ENCODE data around the gene TMC6. TPM values are rescaled to one million over a fixed set of nuclear protein-coding genes. Genes with fewer than 3 reads are reported as not detected.

Gene TMC6
- polyA plus RNA-seq, 1 donor (not counting 4 experiments of a cell fraction or from before 2014, with no cell fraction given): 20.4 TPM

DNA sequence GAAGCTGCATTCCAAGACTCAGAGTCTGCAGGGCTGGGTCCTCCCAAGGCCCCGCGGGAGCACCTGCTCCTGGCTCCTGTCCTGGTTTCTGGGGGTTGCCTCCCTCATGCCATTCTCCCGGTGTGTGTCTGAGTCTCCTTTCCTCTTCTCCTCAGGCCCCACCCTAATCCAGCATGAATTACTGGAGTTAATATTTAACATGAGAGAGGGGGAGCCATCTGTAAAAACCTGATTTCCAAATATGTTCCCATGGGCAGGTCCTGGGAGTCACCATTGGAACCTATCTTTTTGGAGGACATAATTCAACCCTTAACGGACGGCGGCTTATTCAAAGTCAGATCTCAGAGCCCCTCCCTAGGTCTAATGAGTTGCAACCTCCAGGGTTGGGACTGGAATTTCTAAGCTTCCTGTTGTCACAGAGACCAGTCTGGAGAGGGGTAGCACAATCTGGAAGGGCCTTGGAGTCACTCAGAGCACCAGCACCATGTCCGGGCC, 23.0 kb upstream of the TMC6 start:
- DNase-seq (ENCODE audit: low read depth, low spot score) (no peak), FAIRE-seq (no peak)
- Histone ChIP-seq H3K27ac (ENCODE audit: control insufficient read depth, insufficient read depth, low read length) (no peak overlapping the region), H3K27me3 (ENCODE audit: control insufficient read depth, extremely low read depth, insufficient read depth, low read length) (no peaks in the 10 kb centered on the region), H3K9me1 (ENCODE audit: control insufficient read depth, extremely low read depth, insufficient read depth, low read length) (no peaks in the 10 kb centered on the region), H3K4me1 (ENCODE audit: control insufficient read depth, extremely low read depth, insufficient read depth, low read length) (peaks cover 20% of the 10 kb centered on the region), H3K79me2 (ENCODE audit: control insufficient read depth, insufficient read depth, low read length) (no peaks in the 10 kb centered on the region), H2AFZ (ENCODE audit: control insufficient read depth, low read length) (no peak overlapping the region), H3K4me3 (ENCODE audit: control insufficient read depth in 2 of 3, extremely low read depth in 1 of 3, insufficient read depth in 2 of 3, low read depth in 1 of 3, low read length in 3 of 3) (no peak overlapping the region), H3K4me2 (ENCODE audit: control insufficient read depth, extremely low read depth, insufficient read depth, low read depth, low read length) (peak overlapping the region; percentile 64), H4K20me1 (ENCODE audit: control insufficient read depth, extremely low read depth, insufficient read depth, low read length) (no peaks in the 10 kb centered on the region), H3K36me3 (ENCODE audit: control insufficient read depth in 2 of 2, extremely low read depth in 1 of 2, insufficient read depth in 2 of 2, low read length in 2 of 2) (no peaks in the 10 kb centered on the region), H3K9ac (ENCODE audit: control insufficient read depth, extremely low read depth, insufficient read depth, low read length) (no peak overlapping the region), H3K9me3 (ENCODE audit: control insufficient read depth, low read depth, low read length) (no peaks in the 10 kb centered on the region)
- no peak for TF ChIP-seq EZH2 (IDR thresholded peaks at IDR 0.05; ENCODE audit: low read length)
- TF ChIP-seq, protein P1, sequence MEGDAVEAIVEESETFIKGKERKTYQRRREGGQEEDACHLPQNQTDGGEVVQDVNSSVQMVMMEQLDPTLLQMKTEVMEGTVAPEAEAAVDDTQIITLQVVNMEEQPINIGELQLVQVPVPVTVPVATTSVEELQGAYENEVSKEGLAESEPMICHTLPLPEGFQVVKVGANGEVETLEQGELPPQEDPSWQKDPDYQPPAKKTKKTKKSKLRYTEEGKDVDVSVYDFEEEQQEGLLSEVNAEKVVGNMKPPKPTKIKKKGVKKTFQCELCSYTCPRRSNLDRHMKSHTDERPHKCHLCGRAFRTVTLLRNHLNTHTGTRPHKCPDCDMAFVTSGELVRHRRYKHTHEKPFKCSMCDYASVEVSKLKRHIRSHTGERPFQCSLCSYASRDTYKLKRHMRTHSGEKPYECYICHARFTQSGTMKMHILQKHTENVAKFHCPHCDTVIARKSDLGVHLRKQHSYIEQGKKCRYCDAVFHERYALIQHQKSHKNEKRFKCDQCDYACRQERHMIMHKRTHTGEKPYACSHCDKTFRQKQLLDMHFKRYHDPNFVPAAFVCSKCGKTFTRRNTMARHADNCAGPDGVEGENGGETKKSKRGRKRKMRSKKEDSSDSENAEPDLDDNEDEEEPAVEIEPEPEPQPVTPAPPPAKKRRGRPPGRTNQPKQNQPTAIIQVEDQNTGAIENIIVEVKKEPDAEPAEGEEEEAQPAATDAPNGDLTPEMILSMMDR (optimal IDR thresholded peaks at IDR 0.05 in 1 of 3, IDR thresholded peaks at IDR 0.05 in 1 of 3, conservative IDR thresholded peaks at IDR 0.05 in 1 of 3; ENCODE audit: extremely low read depth in 1 of 3, insufficient read depth in 2 of 3, low read length in 3 of 3): no peak
- dilution Hi-C loops (cut with MboI; ENCODE audit: extremely low pct_ligation_motif_present, low sequenced_read_pairs): no loop called here

DNA sequence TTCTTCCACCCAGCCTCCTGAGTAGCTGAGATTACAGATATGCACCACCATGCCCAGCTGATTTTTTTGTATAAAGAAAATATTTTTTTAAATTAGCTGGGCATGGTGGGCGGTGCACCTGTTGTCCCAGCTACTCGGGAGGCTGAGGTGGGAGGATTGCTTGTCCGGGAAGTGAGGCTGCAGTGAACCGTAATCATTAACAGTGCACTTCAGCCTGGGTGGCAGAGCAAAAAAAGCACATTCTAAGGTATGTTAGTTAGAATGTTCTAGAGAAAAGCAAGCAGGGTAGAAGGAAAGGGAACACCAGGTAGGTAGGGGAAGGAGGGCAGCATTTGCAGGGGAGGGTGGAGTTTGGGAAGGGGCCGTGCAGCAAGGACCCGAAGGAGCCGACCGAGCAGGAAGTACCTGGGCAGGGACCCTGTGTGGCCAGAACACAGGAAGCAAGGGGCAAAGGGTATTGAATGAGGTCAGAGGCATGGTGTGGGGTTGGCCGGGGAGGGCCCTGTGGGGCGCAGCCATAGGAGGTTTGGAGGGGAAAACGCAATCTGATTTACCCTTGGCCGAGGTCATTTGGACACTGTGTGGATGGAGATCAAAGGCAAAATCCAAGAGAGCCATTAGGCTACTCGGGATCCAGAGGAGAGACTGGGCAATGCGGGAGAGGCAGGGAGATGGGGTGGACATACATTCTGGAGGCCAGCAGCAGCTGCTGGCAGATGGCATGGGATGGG, 19.9 kb upstream of the TMC6 start:
- Histone ChIP-seq H2AFZ (ENCODE audit: control insufficient read depth, low read length) (no peak overlapping the region), H3K27ac (ENCODE audit: control insufficient read depth, insufficient read depth, low read length) (no peak overlapping the region)
- dilution Hi-C loops (cut with MboI; ENCODE audit: extremely low pct_ligation_motif_present, low sequenced_read_pairs): no loop called here

More for the DNA sequence above, 19.9 kb upstream of the TMC6 start:
- Histone ChIP-seq H3K9me1 (ENCODE audit: control insufficient read depth, extremely low read depth, insufficient read depth, low read length) (no peaks in the 10 kb centered on the region), H3K4me1 (ENCODE audit: control insufficient read depth, extremely low read depth, insufficient read depth, low read length) (peaks cover 30% of the 10 kb centered on the region), H3K9ac (ENCODE audit: control insufficient read depth, extremely low read depth, insufficient read depth, low read length) (no peak overlapping the region), H3K36me3 (ENCODE audit: control insufficient read depth in 2 of 2, extremely low read depth in 1 of 2, insufficient read depth in 2 of 2, low read length in 2 of 2) (no peaks in the 10 kb centered on the region), H3K79me2 (ENCODE audit: control insufficient read depth, insufficient read depth, low read length) (no peaks in the 10 kb centered on the region), H3K27me3 (ENCODE audit: control insufficient read depth, extremely low read depth, insufficient read depth, low read length) (peaks cover 8% of the 10 kb centered on the region), H3K4me2 (ENCODE audit: control insufficient read depth, extremely low read depth, insufficient read depth, low read depth, low read length) (no peak overlapping the region), H4K20me1 (ENCODE audit: control insufficient read depth, extremely low read depth, insufficient read depth, low read length) (no peaks in the 10 kb centered on the region), H3K4me3 (ENCODE audit: control insufficient read depth in 2 of 3, extremely low read depth in 1 of 3, insufficient read depth in 2 of 3, low read depth in 1 of 3, low read length in 3 of 3) (no peak overlapping the region), H3K9me3 (ENCODE audit: control insufficient read depth, low read depth, low read length) (no peaks in the 10 kb centered on the region)
- no peak for TF ChIP-seq EZH2 (IDR thresholded peaks at IDR 0.05; ENCODE audit: low read length)
- TF ChIP-seq, protein P1 (optimal IDR thresholded peaks at IDR 0.05 in 1 of 3, IDR thresholded peaks at IDR 0.05 in 1 of 3, conservative IDR thresholded peaks at IDR 0.05 in 1 of 3; ENCODE audit: extremely low read depth in 1 of 3, insufficient read depth in 2 of 3, low read length in 3 of 3): no peak
- FAIRE-seq: no peak
- DNase-seq (ENCODE audit: low read depth, low spot score): no peak

Data from keratinocyte (primary cell).